ENCODE measurements around the gene MYLK. TPM values are rescaled to one million over a fixed set of nuclear protein-coding genes. Genes with fewer than 3 reads are reported as not detected.
"Not testable (repeated sequence)": the region's sequence is repeated elsewhere in the genome, so short reads cannot be mapped to it uniquely, and the experiment has no call there.

The MYLK gene
- total RNA-seq, 1 donor from 2014 or later = 57.8 TPM

DNA sequence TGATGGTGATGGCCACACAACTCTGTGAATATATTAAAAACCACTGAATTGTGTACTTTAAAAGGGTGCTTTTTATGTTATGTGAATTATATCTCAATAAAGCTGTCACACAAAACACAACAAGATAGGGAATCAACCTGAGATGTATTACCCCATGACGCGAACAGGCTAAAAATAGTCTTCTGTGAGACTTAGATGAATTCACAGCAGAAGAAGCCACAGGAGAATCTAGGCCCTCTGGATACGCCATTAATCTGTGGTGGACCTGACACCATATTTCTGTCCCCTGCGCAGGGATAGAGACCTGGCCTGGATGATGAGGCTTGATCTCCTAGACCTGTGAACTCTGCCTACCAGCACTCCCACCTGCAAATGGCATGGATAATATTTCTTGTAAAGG lies 153.3 kb downstream of the MYLK start:
- no peak for DNase-seq (ENCODE audit: extremely low read depth, low read depth, low spot score)

DNA sequence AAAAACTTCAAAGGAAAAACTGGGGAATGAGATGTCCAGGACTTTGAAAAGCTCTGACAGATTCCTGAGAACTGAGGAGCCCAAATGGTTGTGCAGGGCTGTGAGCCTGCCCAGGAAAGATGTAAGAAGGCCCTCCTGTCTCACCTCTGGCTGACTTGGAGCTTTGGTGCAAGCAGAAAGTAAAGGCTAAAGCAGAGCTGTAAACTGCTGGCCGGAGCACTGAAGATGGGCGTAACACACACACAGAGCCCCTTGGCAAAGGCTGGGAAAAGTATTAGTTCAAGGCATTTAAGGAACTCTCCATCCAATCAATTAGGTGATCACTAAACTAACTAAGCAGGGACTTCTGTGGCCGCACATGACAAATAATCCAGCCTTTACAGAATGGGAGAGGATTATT lies 155.1 kb downstream of the MYLK start:
- DNase-seq (ENCODE audit: extremely low read depth, low read depth, low spot score) = no peak

DNA sequence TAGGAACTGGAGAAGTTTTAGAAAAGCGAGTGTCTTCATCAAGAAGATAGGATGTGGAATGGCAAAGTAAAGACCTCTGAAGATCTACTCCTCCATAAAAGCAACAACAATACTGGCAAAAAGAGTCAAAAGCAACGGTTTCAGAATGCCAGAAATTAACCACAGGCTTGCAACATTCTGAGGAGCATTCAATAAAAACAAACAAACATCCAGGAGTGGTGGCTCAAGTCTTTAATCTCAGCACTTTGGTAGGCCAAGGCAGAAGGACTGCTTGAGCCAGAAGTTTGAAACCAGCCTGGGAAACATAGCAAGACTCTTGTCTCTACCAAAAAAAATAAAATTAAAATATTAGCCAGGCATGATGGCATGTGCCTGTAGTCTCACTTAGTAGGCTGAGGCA lies 156.1 kb downstream of the MYLK start:
- no peak for DNase-seq (ENCODE audit: extremely low read depth, low read depth, low spot score)

DNA sequence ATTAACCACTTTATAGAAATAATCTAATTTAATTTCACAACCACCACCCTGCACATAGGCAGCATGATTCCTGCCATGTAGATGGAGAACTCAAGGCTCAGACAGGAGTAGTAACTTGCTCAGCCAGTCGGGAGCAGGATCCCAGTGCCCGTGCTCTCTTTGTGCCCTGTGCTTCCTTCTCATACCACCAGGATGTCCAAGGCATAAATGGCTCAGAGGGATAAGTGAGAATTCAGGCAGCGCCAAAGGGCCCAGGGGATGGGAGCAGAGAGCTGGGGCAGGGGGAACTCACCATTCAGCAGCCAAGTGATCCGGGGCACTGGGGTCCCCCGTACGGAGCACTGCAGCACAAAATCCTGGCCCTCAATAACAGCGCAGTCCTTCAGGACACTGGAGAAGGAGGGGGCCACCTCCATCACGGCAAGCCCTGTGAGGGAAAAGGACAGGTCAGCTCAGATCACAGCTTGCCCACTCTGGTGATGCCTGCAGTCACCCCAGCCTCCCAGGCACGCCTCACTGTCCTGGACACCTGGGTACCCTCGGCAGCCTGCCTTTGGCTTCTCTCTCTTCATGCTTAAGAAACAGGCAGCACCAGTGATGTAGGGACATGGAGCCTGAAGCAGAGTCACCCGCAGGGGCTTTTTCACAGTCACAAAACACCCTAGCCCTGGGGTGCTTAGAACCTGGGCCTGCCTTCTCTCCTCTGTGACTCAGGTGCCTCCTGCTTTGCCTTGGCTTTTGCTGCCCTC lies 158.3 kb downstream of the MYLK start:
- DNase-seq (ENCODE audit: extremely low read depth, low read depth, low spot score) = no peak

DNA sequence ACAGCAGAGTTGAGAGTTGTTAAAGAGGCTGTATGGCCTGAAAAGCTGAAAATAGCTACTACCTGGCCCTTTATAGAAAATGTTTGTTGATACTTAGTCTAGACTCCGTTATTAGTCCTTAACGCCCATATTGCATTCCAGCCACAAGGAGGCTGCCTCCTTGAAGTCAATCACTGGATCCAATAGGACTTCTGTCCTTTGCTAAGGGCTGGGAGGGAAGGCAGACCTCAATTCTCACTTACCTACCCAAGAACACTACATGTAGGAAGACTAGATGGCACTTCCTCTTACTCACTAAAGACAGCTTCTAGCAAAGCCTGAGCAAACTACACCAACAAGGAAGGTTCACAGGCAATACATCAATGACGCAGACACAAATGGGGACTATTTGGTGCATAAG lies 159.8 kb downstream of the MYLK start:
- no peak for DNase-seq (ENCODE audit: extremely low read depth, low read depth, low spot score)

DNA sequence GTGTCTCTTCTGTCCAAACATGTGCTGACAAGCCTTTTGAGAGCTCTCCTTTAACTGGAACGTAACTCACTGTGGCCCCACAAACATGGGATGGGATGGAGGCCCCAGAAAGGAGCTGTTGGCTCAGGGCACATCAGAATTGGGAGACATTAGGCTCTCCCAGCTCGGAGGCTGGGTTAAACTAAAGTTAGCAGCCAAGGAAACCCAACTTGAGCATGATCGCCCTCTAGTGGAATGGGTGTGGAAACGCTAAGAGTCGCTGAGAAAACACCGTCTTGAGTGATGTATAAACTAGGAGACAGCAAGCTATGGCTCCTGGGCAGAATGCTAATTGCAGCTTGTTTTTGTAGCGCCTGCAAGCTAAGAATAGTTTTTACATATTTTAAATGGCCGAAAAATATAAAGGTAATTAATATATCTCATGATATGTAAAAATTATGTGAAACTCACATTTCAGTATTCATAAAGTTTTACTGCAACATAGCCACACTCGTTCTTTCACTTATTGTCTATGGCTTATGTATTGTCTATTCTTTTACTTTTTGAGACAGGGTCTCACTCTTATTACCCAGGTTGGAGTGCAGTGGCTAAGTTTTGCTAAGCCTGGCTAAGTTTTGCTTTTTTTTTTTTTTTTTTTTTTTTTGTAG lies 160.5 kb downstream of the MYLK start:
- DNase-seq (ENCODE audit: extremely low read depth, low read depth, low spot score) = peak; percentile 60

DNA sequence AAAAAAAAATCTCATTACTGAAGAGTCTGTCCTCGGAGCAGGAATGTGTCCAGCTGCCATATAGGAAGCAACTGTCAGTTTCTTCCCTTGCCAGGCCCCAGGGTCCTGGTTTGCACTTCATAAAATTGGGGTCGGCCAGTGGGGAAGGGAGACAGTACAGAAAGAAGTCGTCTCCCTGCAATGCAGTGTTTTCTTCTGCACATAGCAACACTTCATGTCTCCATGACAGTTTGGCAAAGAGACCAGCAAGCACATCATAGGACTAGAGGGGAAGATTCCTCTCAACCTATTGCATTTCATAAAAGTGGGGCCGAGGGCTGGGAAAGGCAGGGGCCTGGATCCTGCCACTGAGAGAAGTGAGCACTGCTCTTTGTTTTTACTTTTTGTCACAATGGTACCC lies 161.1 kb downstream of the MYLK start:
- DNase-seq (ENCODE audit: extremely low read depth, low read depth, low spot score) = no peak

DNA sequence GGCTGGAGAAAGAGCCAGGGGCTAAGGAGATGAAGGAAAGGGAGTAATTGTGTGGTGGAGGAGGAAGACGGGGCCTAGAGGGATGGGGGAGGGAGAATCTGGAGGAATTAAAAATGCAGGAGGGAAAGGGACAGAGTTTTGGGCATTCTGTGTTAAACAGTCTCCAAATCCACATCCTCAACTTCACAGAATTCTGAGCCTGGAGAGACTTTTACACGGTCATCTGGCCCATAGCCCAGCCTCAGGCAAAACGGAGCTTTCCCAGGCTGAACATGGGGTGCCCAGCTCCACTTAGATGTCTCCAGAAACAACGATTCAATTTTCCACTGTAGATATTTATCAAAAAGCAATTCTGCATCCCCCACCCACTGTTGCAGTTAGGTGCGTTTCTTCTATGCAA lies 161.7 kb downstream of the MYLK start:
- DNase-seq (ENCODE audit: extremely low read depth, low read depth, low spot score) = no peak

DNA sequence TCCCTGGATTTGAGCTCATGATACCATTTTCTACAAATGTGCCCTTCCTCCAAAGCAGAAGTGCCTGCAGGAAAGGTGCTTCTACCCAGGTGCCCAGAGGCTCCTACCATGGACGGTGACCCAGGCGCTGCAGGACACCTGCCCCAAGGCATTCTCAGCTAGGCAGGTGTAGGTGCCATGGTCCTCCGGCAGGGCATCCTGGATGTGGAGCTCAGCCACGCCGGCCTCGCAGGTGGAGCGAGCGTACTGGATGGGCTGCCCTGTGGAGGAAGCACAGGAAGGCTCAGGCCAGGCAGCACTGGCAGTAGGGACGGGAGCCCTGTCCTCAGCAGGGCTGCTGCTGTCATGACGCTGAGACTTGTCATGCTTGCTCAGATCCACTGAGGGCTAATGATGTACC lies 162.1 kb downstream of the MYLK start:
- DNase-seq (ENCODE audit: extremely low read depth, low read depth, low spot score) = no peak

DNA sequence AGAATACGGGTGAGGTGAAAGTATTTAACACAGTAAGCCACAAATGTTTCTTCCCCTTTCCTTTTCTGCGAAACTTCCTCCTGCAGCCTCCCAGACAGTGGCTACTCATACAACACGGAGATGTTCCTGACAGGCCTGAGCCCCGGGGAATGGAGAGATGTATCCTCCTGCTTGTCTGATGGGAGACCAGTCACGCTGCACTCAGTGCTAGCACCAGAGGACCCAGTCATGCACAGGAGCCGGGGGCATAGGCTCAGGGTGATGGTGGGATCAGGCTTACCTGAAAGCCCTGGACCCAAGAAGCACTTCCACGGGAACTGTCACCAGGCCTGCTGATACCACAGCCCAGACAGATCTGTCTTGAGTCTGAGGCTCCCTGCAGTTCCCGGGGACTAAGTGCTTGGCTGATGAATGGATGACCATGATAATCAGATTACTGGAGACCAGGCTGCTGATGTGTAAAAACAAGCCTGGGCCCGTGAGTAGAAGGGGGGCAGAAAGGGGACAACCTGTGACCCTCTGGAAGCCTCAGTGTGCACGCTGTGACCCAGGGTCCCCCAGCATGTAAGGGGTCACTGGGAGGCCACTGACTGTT lies 162.9 kb downstream of the MYLK start:
- DNase-seq (ENCODE audit: extremely low read depth, low read depth, low spot score) = not testable (repeated sequence)

DNA sequence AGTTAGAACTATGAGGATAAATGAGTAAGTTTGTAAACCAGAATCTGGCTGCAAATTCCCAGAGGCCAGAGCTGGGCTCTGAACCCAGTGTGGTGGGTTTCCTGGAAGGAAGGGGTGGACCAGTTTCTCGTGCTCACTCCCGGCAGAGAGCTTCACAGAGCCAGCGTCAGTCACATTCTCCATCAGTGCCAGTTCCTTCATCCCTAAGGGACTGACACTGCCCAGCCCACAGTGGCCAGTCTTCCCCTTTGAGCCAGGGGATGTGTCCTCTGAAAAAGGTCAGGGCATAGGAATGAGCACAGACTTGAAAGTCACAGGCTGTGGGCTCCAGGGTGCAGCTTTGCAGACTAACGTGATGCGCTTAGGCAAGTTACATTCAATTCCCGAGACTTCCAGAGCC lies 163.5 kb downstream of the MYLK start:
- DNase-seq (ENCODE audit: extremely low read depth, low read depth, low spot score) = no peak

DNA sequence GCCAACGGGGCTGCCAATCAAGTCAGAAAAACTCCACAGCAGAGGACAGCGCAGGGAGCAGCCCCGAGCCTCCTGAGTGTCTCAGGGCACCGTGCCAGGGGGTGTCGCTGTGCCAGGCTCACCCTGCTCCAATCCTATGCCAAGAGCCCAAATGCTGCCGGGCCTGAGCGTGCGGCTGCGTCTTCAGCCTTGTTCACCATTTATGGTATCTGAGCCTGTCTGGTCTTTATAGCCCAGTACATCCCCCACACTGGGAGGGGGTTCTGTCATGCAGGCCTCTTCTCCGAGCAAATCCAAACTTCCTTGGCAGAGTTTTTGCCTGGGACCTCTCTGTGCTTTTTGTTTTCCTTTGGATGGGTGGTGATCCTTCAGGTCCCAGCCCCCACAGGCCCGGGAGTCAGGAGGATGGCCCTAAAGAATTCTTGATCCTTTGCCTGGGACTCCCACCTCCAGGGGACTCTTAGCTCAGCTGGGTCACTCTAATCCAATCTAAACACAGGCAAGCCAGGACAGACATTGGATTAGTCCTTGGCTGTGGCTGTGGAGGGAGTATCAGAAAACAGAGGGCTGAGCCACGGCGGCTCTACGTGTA lies 164.2 kb downstream of the MYLK start:
- DNase-seq (ENCODE audit: extremely low read depth, low read depth, low spot score) = no peak

DNA sequence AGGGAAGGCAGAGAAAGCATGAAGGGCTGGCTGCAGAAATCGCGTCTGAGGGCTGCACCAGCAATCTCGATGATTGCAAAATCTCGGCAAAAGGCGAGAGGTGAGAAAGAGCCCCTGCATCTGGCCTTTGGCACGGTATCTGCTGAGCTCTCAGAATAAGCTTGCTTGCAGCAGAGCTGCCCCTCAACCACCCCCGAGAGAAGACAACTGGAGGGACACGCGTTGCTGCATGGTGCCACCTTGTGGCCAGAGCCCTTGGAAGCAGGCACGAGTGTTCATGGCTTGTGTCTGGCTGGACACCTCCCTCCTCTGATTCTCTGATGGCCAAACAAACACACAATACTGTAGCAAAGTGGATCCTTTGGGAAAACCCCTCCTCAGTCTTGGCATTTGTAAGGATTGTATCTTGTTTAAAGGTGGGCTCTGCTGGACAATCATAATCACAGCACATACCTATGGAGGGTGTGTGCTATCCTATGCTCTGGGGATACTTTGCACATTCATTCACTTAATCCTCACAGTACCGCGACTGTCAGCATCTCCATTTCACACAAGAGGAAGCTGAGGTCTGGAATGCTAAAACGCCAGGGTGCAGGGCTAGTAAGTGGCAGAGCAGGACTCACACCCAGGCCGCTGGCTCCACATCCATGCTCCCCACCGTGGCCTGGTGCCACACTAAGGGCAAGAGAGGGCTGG lies 164.9 kb downstream of the MYLK start:
- not testable (repeated sequence) for DNase-seq (ENCODE audit: extremely low read depth, low read depth, low spot score)

DNA sequence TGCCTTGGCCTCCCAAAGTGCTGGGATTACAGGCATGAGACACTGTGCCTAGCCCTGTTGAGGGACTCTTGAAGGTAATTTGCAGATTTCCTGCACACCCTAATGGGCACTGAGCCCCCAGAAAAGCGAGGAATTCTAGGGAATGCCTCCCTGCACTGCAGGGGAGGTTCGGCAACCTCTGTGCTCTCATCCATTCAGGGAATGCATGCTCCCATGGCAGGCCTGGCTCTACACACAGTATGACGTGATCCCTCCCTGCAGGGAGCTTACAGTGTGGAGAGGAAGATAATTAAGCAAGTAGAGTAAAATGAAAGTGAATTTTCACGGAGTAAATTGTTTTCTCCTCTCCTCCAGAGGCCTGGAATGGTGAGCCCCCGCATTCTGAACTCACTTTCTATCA lies 166.0 kb downstream of the MYLK start:
- DNase-seq (ENCODE audit: extremely low read depth, low read depth, low spot score) = no peak

DNA sequence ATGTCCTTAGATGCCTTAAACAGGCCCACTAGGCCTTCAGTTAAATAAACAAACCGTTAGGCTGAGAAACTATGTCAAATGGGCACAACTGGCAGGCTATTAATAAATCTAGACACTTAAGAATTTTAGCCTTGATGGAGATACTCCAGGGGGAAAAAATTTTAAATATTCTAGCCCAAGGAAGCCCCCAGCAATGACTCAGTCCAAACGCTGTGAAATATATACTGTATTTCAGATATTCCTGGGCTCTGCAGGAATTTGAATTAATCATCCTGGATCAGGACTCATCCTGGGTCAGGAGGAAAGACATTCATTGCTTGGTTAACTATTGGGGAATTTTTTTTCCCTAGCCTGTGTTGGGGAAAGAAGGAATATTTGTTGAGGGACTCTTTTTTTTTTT lies 166.7 kb downstream of the MYLK start:
- DNase-seq (ENCODE audit: extremely low read depth, low read depth, low spot score) = not testable (repeated sequence)

DNA sequence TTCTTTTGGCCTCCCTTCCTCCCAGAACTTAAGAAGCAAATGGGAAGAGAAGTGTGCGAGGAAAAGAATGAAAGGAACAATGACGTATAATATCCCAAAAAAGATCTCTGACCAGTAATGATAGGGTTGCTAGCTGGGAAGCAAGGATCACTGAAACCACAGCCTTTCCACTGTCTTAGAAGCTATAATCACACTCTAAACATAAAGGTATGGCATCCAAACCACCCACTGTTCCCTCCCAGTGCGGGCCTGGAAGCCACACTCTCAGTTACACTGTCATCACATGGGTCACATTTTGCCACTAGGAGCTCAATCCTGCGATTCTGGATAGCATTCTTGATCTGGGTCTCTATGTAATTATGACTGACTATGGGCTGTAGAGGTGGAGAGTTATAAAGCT lies 167.7 kb downstream of the MYLK start:
- no peak for DNase-seq (ENCODE audit: extremely low read depth, low read depth, low spot score)

DNA sequence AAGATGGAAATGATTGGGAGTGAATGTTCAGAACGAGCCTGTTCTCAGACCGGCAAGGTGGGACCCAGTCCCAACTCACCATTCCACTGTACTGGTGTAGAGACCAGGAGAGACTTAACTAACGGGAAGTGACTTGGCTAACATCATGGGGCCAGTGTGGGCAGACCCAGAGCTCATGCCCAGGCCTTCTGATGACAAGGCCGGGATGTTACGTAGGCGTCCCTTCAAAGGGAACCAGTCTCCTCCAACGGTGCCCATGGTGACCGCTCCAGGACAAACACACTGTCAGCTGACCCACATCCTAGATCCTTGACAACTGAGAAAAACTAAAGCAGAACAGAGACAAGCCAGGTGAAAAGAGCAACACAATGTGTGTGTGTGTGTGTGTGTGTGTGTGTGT lies 170.9 kb downstream of the MYLK start:
- no peak for DNase-seq (ENCODE audit: extremely low read depth, low read depth, low spot score)

DNA sequence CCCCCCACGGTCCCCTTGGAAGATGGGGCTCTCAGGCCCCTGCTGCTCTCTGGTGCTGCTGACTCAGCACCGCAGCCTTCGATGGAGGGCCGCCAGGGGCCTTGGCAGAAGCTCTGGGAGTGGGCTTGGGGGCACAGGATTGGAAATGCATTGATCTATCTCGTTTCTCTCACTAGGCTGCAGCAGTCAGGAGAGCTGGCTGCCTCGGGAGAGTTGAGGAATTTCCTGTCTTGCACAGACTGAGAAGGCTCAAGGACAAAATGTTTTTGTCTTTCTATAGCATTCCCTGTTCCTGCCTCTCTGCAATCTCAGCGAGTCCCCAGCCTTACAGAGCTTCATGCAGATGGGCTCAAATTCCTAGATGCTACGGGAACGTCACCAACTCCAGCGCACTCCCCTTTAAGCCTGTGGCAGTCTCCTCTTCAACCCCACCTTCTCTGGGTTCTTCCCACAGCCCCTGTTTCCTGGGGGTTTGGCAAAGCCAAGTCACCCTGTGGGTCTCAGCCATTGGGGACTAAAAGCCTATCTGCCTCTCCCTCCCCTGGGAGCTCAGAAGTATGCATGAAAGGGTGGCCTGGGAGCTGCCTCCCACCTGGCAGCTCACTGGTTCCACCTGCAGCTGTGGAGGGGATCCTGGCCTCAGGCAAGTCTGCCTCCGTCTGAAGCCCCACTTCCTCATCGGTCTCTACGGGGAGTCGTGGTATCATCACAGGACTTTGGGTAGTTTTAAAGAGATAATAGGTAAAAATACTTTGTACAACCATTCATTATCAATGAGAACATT lies 171.9 kb downstream of the MYLK start:
- DNase-seq (ENCODE audit: extremely low read depth, low read depth, low spot score) = no peak

DNA sequence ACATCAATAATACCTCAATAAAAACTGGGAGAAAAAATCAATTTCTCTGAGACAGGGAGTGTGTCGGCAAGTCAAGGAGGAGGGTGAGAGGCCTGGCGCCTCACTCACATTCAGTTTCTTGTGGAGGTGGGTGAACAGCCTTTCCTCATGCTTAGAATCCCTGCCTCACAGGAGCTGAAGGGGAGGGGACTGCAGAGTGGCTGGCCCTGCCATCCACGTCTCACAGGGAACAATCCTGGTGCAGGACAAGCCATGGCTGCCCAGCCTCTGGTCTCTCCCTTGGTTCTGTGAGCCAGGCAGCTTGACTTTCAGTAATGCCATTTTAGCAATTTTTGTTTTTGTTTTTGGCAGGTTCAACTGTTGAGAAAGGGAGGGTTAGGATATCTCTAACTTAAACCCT lies 172.8 kb downstream of the MYLK start:
- no peak for DNase-seq (ENCODE audit: extremely low read depth, low read depth, low spot score)

DNA sequence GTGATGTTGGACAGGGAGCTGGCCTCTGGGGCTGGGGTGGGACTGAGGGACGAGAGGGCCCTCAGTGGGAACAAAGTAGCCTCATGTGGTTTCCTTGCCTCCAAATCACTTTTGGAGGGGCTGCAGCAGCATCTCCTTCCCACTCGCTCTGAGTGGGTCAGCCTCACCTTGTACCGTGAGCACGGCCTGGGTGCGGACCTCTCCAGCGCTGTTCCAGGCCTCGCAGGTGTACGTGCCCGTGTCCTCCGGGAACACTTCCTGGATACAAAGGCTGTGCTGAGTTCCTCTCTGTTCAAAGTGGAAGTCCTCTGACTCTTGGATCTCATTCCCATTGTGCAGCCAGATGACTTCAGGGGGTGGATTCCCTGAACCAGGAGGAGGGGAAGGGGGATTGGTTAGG lies 175.6 kb downstream of the MYLK start:
- no peak for DNase-seq (ENCODE audit: extremely low read depth, low read depth, low spot score)
